ENCODE results near the gene CAMK2D. TPM values are rescaled to one million over a fixed set of nuclear protein-coding genes. Genes with fewer than 3 reads are reported as not detected.

CAMK2D gene
- polyA plus RNA-seq, 2 of the 4 experiments (the other 2 are of a cell fraction) = 19.1 to 59.9 TPM

- no peak overlapping the region for H3K4me2 ChIP-seq
- H3K9me3 ChIP-seq = no peaks in the 10 kb centered on the region
- 80% methylated on average over 3 of the region's 3 CpGs for WGBS (ENCODE audit: missing lambda C conversion rate)
- ATAC-seq (no peak), DNase-seq (ENCODE audit: low read depth in 1 of 2, low spot score in 1 of 2) (no peak), FAIRE-seq (no peak)
- peaks cover 11% of the 10 kb centered on the region; the same call in 2 of the 3 replicates for H3K4me1 ChIP-seq
- ChIA-PET CTCF (interaction anchor here (0.7 to 1.5 kb wide), 2 partner anchors 25 to 809 kb away, joined by 4 to 6 read pairs; no protein-coding TSS in a partner anchor), POLR2A (no interaction called here)
- H3K27ac ChIP-seq = no peak overlapping the region
- TF ChIP-seq CHD4 (IDR thresholded peaks at IDR 0.05; ENCODE audit: borderline replicate concordance) (no peak), ZC3H11A (IDR thresholded peaks at IDR 0.05) (no peak), SREBF2 (IDR thresholded peaks at IDR 0.05) (no peak), TP53 (CRISPR knock-in tag; IDR thresholded peaks at IDR 0.05) (no peak), GATA3 (IDR thresholded peaks at IDR 0.05; ENCODE audit: borderline replicate concordance) (no peak), RAD21 (conservative IDR thresholded peaks at IDR 0.05 in 1 of 2, IDR thresholded peaks at IDR 0.05 in 1 of 2) (no peak), E2F6 (IDR thresholded peaks at IDR 0.05; ENCODE audit: borderline replicate concordance, low read depth) (no peak), RNF2 (IDR thresholded peaks at IDR 0.05; ENCODE audit: borderline replicate concordance, low read depth) (no peak), FOSB (CRISPR knock-in tag; IDR thresholded peaks at IDR 0.05) (no peak), HOXA7 (CRISPR knock-in tag; IDR thresholded peaks at IDR 0.05) (no peak), MAX (IDR thresholded peaks at IDR 0.05) (no peak)
- H3K4me3 ChIP-seq = no peak overlapping the region
These were observed 188.9 kb downstream of the CAMK2D start for GRCh38 chr4:113572620-113573019.

GRCh38 chr4:113566015-113566795 lies 195.3 kb downstream of the CAMK2D start:
- ChIA-PET CTCF (no interaction called here), POLR2A (no interaction called here)
- Histone ChIP-seq H3K4me3 (no peak overlapping the region), H3K4me2 (no peak overlapping the region), H3K9me3 (no peaks in the 10 kb centered on the region), H3K27ac (no peak overlapping the region), H3K4me1 (peaks cover 10% of the 10 kb centered on the region; the same call in 2 of the 3 replicates)
- DNase-seq (ENCODE audit: low read depth in 1 of 2, low spot score in 1 of 2) (no peak), FAIRE-seq (no peak), ATAC-seq (no peak)
- WGBS (ENCODE audit: missing lambda C conversion rate) = 85% methylated on average over 3 of the region's 3 CpGs
- TF ChIP-seq CBX8 (IDR thresholded peaks at IDR 0.05) = no peak
- no peak for TF ChIP-seq ESRRA (IDR thresholded peaks at IDR 0.05; ENCODE audit: borderline replicate concordance, low read length)
- TF ChIP-seq SMC3 (IDR thresholded peaks at IDR 0.05) = no peak
- TF ChIP-seq NPAS2 (CRISPR knock-in tag; IDR thresholded peaks at IDR 0.05; ENCODE audit: borderline replicate concordance) = no peak
- TF ChIP-seq HOXA7 (CRISPR knock-in tag; IDR thresholded peaks at IDR 0.05) = no peak
- no peak for TF ChIP-seq RARB (CRISPR knock-in tag; IDR thresholded peaks at IDR 0.05)
- TF ChIP-seq MAZ (IDR thresholded peaks at IDR 0.05; ENCODE audit: borderline replicate concordance, low read depth, low read length) = no peak

GRCh38 chr4:113565702-113566012 lies 195.9 kb downstream of the CAMK2D start:
- ChIA-PET CTCF (no interaction called here), POLR2A (no interaction called here)
- no peak overlapping the region for H3K4me3 ChIP-seq
- H3K9me3 ChIP-seq = no peaks in the 10 kb centered on the region
- FAIRE-seq (no peak), ATAC-seq (no peak), DNase-seq (ENCODE audit: low read depth in 1 of 2, low spot score in 1 of 2) (no peak)
- TF ChIP-seq ELK1 (IDR thresholded peaks at IDR 0.05; ENCODE audit: low read depth, low read length) (no peak), TP53 (CRISPR knock-in tag; IDR thresholded peaks at IDR 0.05) (no peak), HDAC2 (IDR thresholded peaks at IDR 0.05) (no peak), REST (IDR thresholded peaks at IDR 0.05) (no peak)
- no peak overlapping the region for H3K4me2 ChIP-seq
- H3K27ac ChIP-seq = no peak overlapping the region
- H3K4me1 ChIP-seq = peaks cover 12% of the 10 kb centered on the region; the same call in 2 of the 3 replicates

All from A549 (cell line).